NB4 (cell line): ENCODE measurements around the gene SLC2A4RG.

Experiments used
- MYC ChIP-seq: IDR thresholded peaks from 2 replicates; pipeline ENCODE4 v1.6.1; 2011; ENCODE audit warnings: low read depth, low read length
- POLR2A ChIP-seq: IDR thresholded peaks from 2 replicates; pipeline ENCODE4 v1.6.1; 2011; ENCODE audit warnings: mild to moderate bottlenecking; ENCODE audit not compliant: insufficient read length; ENCODE audit errors: extremely low read depth
- TF ChIP-seq, protein P1 (sequence below): IDR thresholded peaks from one replicate; pipeline ENCODE4 v1.5.1; 2012; ENCODE audit warnings: low read depth, low read length

DNA sequence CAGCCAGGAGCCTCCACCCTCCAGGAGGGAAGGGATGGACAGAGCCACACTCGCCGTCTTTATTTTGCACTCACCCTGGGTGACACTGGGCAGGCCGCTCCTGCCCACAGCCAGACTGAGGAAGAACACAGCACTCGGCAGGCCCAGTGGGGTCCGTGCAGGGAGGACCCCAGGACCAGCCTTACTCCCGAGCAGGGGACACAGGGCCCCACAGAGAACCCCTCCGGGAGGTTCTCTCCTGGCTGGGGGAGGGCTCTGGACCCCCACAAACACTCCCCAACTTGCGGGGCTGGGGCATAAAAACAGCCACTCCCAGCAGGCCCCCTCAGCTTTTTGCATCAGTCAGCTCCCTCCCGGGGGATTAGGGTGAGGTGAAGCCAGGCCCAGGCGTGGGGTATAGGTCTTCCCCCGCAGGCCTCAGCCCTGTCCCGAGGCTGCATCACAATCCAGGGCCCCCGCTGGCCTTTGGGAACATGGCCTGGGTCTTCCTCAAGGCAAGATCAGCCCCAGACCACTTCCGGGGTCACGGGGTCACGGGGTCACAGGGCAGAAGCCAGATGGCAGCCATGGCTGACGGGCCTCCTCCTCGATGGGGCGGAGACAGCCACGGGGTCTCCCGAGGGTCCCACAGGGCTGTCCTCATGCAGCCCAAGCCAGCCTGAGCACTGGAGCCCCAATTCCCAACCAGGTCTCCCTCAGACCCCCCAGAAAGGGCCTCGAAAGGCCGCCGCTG, 39.9 kb upstream of the SLC2A4RG start:
- TF ChIP-seq POLR2A (peak; percentile 4), MYC (no peak)
- TF ChIP-seq, protein P1, sequence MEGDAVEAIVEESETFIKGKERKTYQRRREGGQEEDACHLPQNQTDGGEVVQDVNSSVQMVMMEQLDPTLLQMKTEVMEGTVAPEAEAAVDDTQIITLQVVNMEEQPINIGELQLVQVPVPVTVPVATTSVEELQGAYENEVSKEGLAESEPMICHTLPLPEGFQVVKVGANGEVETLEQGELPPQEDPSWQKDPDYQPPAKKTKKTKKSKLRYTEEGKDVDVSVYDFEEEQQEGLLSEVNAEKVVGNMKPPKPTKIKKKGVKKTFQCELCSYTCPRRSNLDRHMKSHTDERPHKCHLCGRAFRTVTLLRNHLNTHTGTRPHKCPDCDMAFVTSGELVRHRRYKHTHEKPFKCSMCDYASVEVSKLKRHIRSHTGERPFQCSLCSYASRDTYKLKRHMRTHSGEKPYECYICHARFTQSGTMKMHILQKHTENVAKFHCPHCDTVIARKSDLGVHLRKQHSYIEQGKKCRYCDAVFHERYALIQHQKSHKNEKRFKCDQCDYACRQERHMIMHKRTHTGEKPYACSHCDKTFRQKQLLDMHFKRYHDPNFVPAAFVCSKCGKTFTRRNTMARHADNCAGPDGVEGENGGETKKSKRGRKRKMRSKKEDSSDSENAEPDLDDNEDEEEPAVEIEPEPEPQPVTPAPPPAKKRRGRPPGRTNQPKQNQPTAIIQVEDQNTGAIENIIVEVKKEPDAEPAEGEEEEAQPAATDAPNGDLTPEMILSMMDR: no peak
